ENCODE measurements around the gene RNF31. TPM values are rescaled to one million over a fixed set of nuclear protein-coding genes. Genes with fewer than 3 reads are reported as not detected.

The RNF31 gene
- total and polyA plus RNA-seq, 2 experiments from 2014 or later = 42.1 to 134 TPM

DNA sequence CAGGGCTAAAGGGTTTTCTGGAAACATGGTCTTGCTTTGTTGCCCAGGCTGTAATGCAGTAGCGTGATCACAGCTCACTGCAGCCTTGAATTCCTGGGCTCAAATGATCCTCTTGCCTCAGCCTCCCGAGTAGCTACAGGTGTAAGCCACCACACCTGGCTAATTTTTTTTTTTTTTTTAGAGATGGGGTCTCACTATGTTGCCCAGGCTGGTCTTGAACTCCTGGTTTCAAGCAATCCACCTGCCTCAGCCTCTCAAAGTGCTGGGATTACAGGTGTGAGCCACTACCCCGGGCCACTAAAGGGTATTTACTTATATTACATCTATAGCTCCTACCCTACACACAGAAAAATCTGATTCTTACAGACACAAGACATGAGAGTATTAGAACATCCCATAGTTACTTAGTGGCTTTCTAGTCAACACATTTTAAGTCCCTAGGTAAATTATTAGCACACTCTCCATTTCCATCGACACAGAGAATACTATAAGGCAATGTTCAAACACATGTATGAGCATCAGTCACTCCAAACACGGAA is 38.9 kb upstream of the RNF31 start:
- Histone ChIP-seq H3K4me1 (ENCODE audit: low read depth) (no peaks in the 10 kb centered on the region), H3K4me3 (no peak overlapping the region), H3K27ac (no peak overlapping the region), H3K9me3 (ENCODE audit: low read depth) (no peaks in the 10 kb centered on the region), H3K27me3 (no peaks in the 10 kb centered on the region), H3K36me3 (no peaks in the 10 kb centered on the region)
- TF ChIP-seq CTCF (IDR thresholded peaks at IDR 0.05; ENCODE audit: low read depth, low read length) = no peak
- no peak for DNase-seq (ENCODE audit: low read depth in 1 of 2, low spot score in 1 of 2)

DNA sequence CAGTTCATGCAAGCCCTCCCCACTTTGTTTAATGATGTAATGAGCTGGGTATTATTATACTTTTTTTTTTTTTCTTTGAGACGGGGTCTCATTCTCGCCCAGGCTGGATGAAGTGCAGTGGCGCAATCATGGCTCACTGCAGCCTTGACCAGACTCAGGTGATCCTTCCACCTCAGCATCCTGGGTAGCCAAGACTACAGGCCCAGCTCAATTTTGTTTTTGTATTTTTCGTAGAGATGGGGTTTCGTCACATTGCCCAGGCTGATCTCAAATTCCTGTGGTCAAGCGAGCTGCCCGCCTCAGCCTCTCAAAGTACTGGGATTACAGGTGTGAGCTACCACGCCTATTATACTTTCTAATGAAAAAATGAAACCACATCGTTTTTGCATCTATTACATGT is 37.2 kb upstream of the RNF31 start:
- no peak for TF ChIP-seq CTCF (IDR thresholded peaks at IDR 0.05; ENCODE audit: low read depth, low read length)
- no peak for DNase-seq (ENCODE audit: low read depth in 1 of 2, low spot score in 1 of 2)
- H3K27ac ChIP-seq = no peak overlapping the region
- no peaks in the 10 kb centered on the region for H3K36me3 ChIP-seq
- no peaks in the 10 kb centered on the region for H3K9me3 ChIP-seq (ENCODE audit: low read depth)
- no peaks in the 10 kb centered on the region for H3K4me1 ChIP-seq (ENCODE audit: low read depth)
- no peak overlapping the region for H3K4me3 ChIP-seq
- no peaks in the 10 kb centered on the region for H3K27me3 ChIP-seq

DNA sequence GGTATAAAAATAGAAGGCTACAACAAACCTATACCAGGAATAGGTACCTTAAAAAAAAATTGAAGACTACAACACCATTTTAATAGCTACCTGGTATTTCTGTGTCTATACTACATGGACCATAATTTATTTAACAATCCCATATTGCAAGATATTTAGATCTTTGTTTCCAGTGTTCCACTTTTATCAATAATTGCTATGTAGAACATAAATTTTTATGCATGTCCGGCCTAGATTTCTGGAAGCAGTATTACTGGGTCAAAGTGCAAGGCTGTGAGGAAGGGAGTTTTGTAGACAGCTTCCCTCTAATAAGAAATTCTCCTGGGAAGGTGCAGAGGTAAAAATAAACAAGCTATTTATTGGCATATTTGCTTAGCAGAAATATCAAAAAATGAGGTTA is 36.8 kb upstream of the RNF31 start:
- Histone ChIP-seq H3K9me3 (ENCODE audit: low read depth) (no peaks in the 10 kb centered on the region), H3K36me3 (no peaks in the 10 kb centered on the region), H3K4me1 (ENCODE audit: low read depth) (no peaks in the 10 kb centered on the region), H3K27me3 (no peaks in the 10 kb centered on the region), H3K4me3 (no peak overlapping the region), H3K27ac (no peak overlapping the region)
- no peak for DNase-seq (ENCODE audit: low read depth in 1 of 2, low spot score in 1 of 2)
- TF ChIP-seq CTCF (IDR thresholded peaks at IDR 0.05; ENCODE audit: low read depth, low read length) = no peak

DNA sequence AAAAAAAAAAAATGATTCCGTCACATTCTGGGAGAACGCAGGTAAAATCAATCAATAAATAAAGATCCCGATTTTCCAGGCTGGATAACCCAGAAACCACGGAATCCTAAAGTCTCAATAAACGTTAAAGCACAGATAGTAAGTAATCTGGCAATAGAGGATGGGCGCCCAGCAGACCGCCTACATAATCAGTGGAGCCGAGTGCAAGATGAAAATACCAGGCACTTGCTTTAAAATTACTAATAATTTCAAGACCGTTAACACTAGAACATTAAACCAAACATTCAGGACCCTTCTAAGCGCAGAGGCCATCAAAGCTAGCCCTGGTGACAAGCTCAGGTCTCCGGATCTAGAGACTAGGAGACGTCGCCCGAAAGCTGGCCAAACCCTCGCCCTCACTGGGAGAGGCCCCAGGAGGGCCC is 33.9 kb upstream of the RNF31 start:
- Histone ChIP-seq H3K27ac (peak overlapping the region; percentile 92), H3K27me3 (no peaks in the 10 kb centered on the region)

GRCh38 chr14:24113801-24114531 is 33.3 kb upstream of the RNF31 start:
- H3K4me1 ChIP-seq (ENCODE audit: low read depth) = peaks cover 11% of the 10 kb centered on the region
- H3K36me3 ChIP-seq = peaks cover 18% of the 10 kb centered on the region
- no peak for TF ChIP-seq CTCF (IDR thresholded peaks at IDR 0.05; ENCODE audit: low read depth, low read length)
- H3K27ac ChIP-seq = peak overlapping the region; percentile 92
- H3K4me3 ChIP-seq = peak overlapping the region; percentile 44
- no peaks in the 10 kb centered on the region for H3K9me3 ChIP-seq (ENCODE audit: low read depth)
- DNase-seq (ENCODE audit: low read depth in 1 of 2, low spot score in 1 of 2) = peak; percentile 85 to 91
- H3K27me3 ChIP-seq = no peaks in the 10 kb centered on the region

More for the DNA sequence above, 33.9 kb upstream of the RNF31 start:
- TF ChIP-seq CTCF (IDR thresholded peaks at IDR 0.05; ENCODE audit: low read depth, low read length) = no peak
- no peaks in the 10 kb centered on the region for H3K9me3 ChIP-seq (ENCODE audit: low read depth)
- H3K4me1 ChIP-seq (ENCODE audit: low read depth) = peaks cover 11% of the 10 kb centered on the region
- H3K4me3 ChIP-seq = peak overlapping the region; percentile 44
- peaks cover 12% of the 10 kb centered on the region for H3K36me3 ChIP-seq
- no peak for DNase-seq (ENCODE audit: low read depth in 1 of 2, low spot score in 1 of 2)

All from cardiac muscle cell (in vitro differentiated cells and primary cell).